K562 (cell line): Measurements from ENCODE around the gene ARHGAP26. TPM values are rescaled to one million over a fixed set of nuclear protein-coding genes. Genes with fewer than 3 reads are reported as not detected.

Source experiments
- BRD4 ChIP-seq: fragments of 200-600 bp; sonication (generic); IDR thresholded peaks from 2 replicates; pipeline ENCODE4 v1.6.1; 2017; ENCODE audit warnings: inconsistent platforms
- CBFA2T2 ChIP-seq: fragments of 450-650 bp; conservative IDR thresholded peaks from 2 replicates; pipeline ENCODE4 v1.6.1; 2017; ENCODE audit warnings: mild to moderate bottlenecking
- CSDE1 ChIP-seq, 2 experiments: fragments of 450-650 bp; IDR thresholded peaks; 2 replicates each; pipeline ENCODE4 v1.6.1; 2016; ENCODE audit warnings: mild to moderate bottlenecking in 1 of 2
- FOXK2 ChIP-seq, 2 experiments: fragments of 450-650 bp; IDR thresholded peaks in 1 of 2; conservative IDR thresholded peaks in 1 of 2; 2 replicates each; pipeline ENCODE4 v1.6.1; 2016; ENCODE audit warnings: low read depth in 2 of 2, mild to moderate bottlenecking in 1 of 2
- JUND ChIP-seq, 2 experiments: IDR thresholded peaks; 2 replicates in 1 of 2; 3 replicates in 1 of 2; pipeline ENCODE4 v1.6.1; 2011; ENCODE audit warnings: borderline replicate concordance in 2 of 2, low read depth in 2 of 2, low read length in 2 of 2, improper control_type of control experiment in 1 of 2, missing biosample characterization in 1 of 2, missing genetic modification characterization in 1 of 2, missing genetic modification reagents in 1 of 2
- L3MBTL2 ChIP-seq: fragments of 450-650 bp; IDR thresholded peaks from 2 replicates; pipeline ENCODE4 v1.6.1; 2016; ENCODE audit warnings: mild to moderate bottlenecking, moderate library complexity
- PHF8 ChIP-seq: fragments of 200-600 bp; sonication (generic); IDR thresholded peaks from 2 replicates; pipeline ENCODE4 v1.6.1; 2012; ENCODE audit warnings: mixed run types, mild to moderate bottlenecking, inconsistent platforms, low read length, moderate library complexity, borderline replicate concordance
- PTTG1 ChIP-seq: fragments of 450-650 bp; IDR thresholded peaks from 2 replicates; pipeline ENCODE4 v1.6.1; 2016; ENCODE audit warnings: low read depth, mild to moderate bottlenecking, missing genetic modification characterization, missing compliant biosample characterization
- PYGO2 ChIP-seq: fragments of 450-650 bp; IDR thresholded peaks from 2 replicates; pipeline ENCODE4 v1.6.1; 2016; ENCODE audit warnings: mild to moderate bottlenecking, missing genetic modification characterization, moderate library complexity, missing compliant biosample characterization
- RFX1 ChIP-seq: fragments of 450-650 bp; IDR thresholded peaks from 2 replicates; pipeline ENCODE4 v1.6.1; 2016; ENCODE audit warnings: mild to moderate bottlenecking, moderate library complexity
- SMAD3 ChIP-seq: fragments of 450-650 bp; formaldehyde crosslinking; conservative IDR thresholded peaks from 2 replicates; pipeline ENCODE4 v1.4.0; 2020; ENCODE audit warnings: mild to moderate bottlenecking
- SMC3 ChIP-seq: conservative IDR thresholded peaks from 2 replicates; pipeline ENCODE4 v1.6.1; 2011; ENCODE audit warnings: low read depth, low read length, improper control_type of control experiment; ENCODE audit not compliant: insufficient read depth
- STAT5B ChIP-seq: fragments of 250-450 bp; sonication (Bioruptor Pico); IDR thresholded peaks from 2 replicates; pipeline ENCODE4 v1.8.0; 2021; ENCODE audit warnings: mild to moderate bottlenecking, inconsistent platforms
- TAF15 ChIP-seq: fragments of 200-400 bp; formaldehyde crosslinking; IDR thresholded peaks from 2 replicates; pipeline ENCODE4 v1.6.1; 2017; ENCODE audit warnings: mild to moderate bottlenecking, low read depth, low read length, moderate library complexity
- TOE1 ChIP-seq, 2 experiments: fragments of 450-650 bp in 1 of 2; sonication (generic) in 1 of 2; formaldehyde crosslinking in 1 of 2; IDR thresholded peaks; 2 replicates each; pipeline versions ENCODE4 v1.7.1 to v1.8.0; 2016 to 2022; ENCODE audit warnings: borderline replicate concordance in 2 of 2, mild to moderate bottlenecking in 2 of 2, antibody characterized with exemption in 1 of 2, inconsistent platforms in 1 of 2, low read depth in 1 of 2, missing genetic modification reagents in 1 of 2, moderate library complexity in 1 of 2
- ZBTB8A ChIP-seq: fragments of 450-650 bp; IDR thresholded peaks from 2 replicates; pipeline ENCODE4 v1.6.1; 2018; ENCODE audit warnings: mild to moderate bottlenecking, moderate library complexity; ENCODE audit not compliant: partially characterized antibody
- ZKSCAN8 ChIP-seq: fragments of 200-800 bp; sonication (Bioruptor generic); IDR thresholded peaks from 2 replicates; pipeline ENCODE4 v1.6.1; 2016; ENCODE audit warnings: missing genetic modification characterization, missing compliant biosample characterization
- ZNF395 ChIP-seq: fragments of 200-800 bp; sonication (Bioruptor generic); IDR thresholded peaks from 2 replicates; pipeline ENCODE4 v1.6.1; 2017; ENCODE audit warnings: missing genetic modification characterization, missing compliant biosample characterization
- ZNF507 ChIP-seq: conservative IDR thresholded peaks from 2 replicates; pipeline ENCODE4 v1.6.1; 2017; ENCODE audit warnings: missing genetic modification characterization, missing compliant biosample characterization
- ZNF655 ChIP-seq: fragments of 250-450 bp; sonication (Bioruptor Pico); IDR thresholded peaks from 2 replicates; pipeline ENCODE4 v1.5.0; 2021
- ZSCAN32 ChIP-seq: fragments of 450-650 bp; formaldehyde crosslinking; IDR thresholded peaks from 2 replicates; pipeline ENCODE4 v1.4.0; 2020; ENCODE audit warnings: mild to moderate bottlenecking, moderate library complexity
- polyA plus RNA-seq, 8 experiments: library from polyadenylated mRNA; depleted of rRNA in 4 of 8; stranded (reverse) in 5 of 8; unstranded in 3 of 8; fragments of >200 nt; fragmentation: Nextera tagmentation in 2 of 8; fragmentation: Illumina TruSeq in 1 of 8; extraction: Ambion mirVana in 2 of 8; extraction: Trizol in 1 of 8; gene quantifications; 2 replicates each; pipeline versions ENCODE4 v1.2.1 to v1.2.3, GENCODE V29; 2011 to 2014; ENCODE audit warnings: inconsistent platforms in 1 of 8, missing spikeins in 1 of 8
- total RNA-seq, 7 experiments: library from RNA; depleted of rRNA in 6 of 7; stranded (reverse); fragments of >200 nt in 6 of 7; fragmentation: Illumina TruSeq in 2 of 7; extraction: Trizol in 2 of 7; gene quantifications; 2 replicates each; pipeline versions ENCODE4 v1.2.1 to v1.2.3, GENCODE V29; 2011 to 2021; ENCODE audit warnings: low replicate concordance in 1 of 7

The ARHGAP26 gene
- total and polyA plus RNA-seq, 9 of the 15 experiments (the other 6 are each of a cell fraction or from before 2014, with no cell fraction given), result 0.13 to 1.1 (median 0.55) TPM

GRCh38 chr5:143213851-143214363, 443.7 kb downstream of the ARHGAP26 start (continued):
- TF ChIP-seq PYGO2 (0 out of 2 replicates have a peak, but pooled peaks have one; percentile 34), ZNF395 (CRISPR knock-in tag) (peak; percentile 71), ZBTB8A (no peak), RFX1 (no peak), L3MBTL2 (peak; percentile 7; the same call in 1 of the 2 replicates), ZNF655 (CRISPR knock-in tag) (no peak), SMC3 (no peak), FOXK2 (conservative IDR thresholded peaks at IDR 0.05 in 1 of 2, IDR thresholded peaks at IDR 0.05 in 1 of 2; ENCODE audit: low read depth in 2 of 2) (0 out of 4 replicates have a peak, but pooled peaks of 1 of the 2 experiments have one; percentile 32), CSDE1 (IDR thresholded peaks at IDR 0.05) (no peak), ZNF507 (tag) (no peak), JUND (IDR thresholded peaks at IDR 0.05; ENCODE audit: borderline replicate concordance, low read depth, low read length) (peak; percentile 60), JUND (tag; IDR thresholded peaks at IDR 0.05; ENCODE audit: borderline replicate concordance, low read depth, low read length) (peak; percentile 35; the same call in 1 of the 3 replicates), TOE1 (IDR thresholded peaks at IDR 0.05; ENCODE audit: borderline replicate concordance) (no peak), TOE1 (CRISPR knock-in tag; IDR thresholded peaks at IDR 0.05; ENCODE audit: borderline replicate concordance, low read depth) (no peak), TAF15 (no peak), CBFA2T2 (0 out of 2 replicates have a peak, but pooled peaks have one; percentile 8), PHF8 (peak; percentile 20; the same call in 1 of the 2 replicates), ZSCAN32 (CRISPR knock-in tag) (no peak), SMAD3 (no peak), PTTG1 (no peak), BRD4 (no peak), ZKSCAN8 (CRISPR knock-in tag) (0 out of 2 replicates have a peak, but pooled peaks have one; percentile 15), STAT5B (no peak)
